Right kidney (tissue), 1 donor: Measurements from ENCODE around the gene NSD1.

Experiments
- DNase-seq: peaks from one replicate; pipeline ENCODE4 v3.0.0-alpha.2; 2016

NSD1 gene

GRCh38 chr5:177308740-177309139 is 175.2 kb downstream of the NSD1 start:
- DNase-seq = no peak

GRCh38 chr5:177309351-177310191 is 176.0 kb downstream of the NSD1 start:
- DNase-seq = peak; percentile 44

- DNase-seq = no peak
Observed at GRCh38 chr5:177310332-177310731, 176.8 kb downstream of the NSD1 start.

GRCh38 chr5:177310757-177311391 is 177.3 kb downstream of the NSD1 start:
- no peak for DNase-seq

GRCh38 chr5:177311392-177311722 is 177.8 kb downstream of the NSD1 start:
- DNase-seq = peak; percentile 76

- DNase-seq = peak; percentile 95
Observed at GRCh38 chr5:177311723-177312648, 178.4 kb downstream of the NSD1 start, which contains the start of gene MXD3. MXD3 (minus strand) TSS chr5:177311898; CDS start chr5:177311830, 68 bp downstream.

DNA sequence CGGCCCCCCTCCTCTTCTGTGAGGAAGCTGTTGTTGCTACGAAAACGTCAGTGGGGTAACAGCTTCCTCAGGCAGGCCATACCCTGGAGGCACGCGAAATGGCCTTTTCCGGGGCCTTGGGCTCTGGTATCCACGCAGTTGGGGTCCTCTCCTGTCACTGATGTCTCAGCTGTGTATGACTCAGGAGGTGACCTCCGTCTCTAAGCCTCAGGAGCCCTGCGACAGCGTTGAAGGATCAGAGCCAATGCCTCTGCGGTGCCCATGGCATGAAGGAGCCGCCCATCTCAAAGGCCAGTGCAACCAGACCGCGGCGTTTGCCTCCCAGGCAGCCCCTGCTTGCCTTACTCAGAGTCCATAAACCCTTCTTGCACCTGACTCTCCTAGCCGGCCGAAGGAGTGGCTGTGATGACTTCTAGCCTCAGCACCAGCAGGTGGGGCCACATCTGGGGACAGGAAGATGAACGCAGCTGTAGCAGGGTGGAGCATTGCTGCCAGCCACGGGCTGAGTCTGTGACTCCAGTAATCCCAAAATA is 179.1 kb downstream of the NSD1 start:
- no peak for DNase-seq

DNA sequence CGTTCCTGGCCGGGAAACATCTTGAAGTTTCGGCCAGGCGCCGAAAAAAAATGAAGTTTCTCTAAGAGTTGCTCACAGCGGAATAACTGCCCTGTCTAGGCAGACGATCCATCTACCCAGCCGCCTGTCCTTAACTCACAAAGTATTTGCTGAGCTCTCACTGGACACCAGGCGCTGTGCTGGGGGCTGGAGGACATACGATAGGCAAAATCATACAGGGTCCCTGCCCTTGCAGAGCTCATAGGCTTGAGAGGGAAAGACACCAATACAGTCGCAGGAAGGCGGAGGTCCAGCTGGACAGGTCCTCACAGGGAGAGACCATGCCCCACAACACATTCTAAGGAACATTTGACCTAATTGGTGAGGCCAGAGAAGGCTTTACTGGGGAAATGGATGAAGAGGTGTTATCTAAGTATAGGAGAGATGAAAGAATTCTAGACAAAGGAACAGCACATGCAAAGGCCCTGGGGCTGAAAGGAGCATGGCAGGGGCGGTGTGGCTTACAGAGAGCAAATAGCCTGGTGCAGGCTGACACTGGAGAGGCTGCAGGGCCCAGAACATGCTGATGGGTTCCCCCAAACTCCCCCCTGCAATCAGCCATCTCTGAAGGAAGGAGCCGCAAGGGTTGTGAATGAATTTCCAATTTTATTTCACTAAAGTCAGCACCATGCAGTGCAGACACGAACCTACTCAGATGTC is 180.1 kb downstream of the NSD1 start:
- DNase-seq = no peak

- no peak for DNase-seq
Observed at GRCh38 chr5:177314376-177315342, 181.1 kb downstream of the NSD1 start.

- no peak for DNase-seq
Observed at GRCh38 chr5:177315411-177315810, 181.8 kb downstream of the NSD1 start.

DNA sequence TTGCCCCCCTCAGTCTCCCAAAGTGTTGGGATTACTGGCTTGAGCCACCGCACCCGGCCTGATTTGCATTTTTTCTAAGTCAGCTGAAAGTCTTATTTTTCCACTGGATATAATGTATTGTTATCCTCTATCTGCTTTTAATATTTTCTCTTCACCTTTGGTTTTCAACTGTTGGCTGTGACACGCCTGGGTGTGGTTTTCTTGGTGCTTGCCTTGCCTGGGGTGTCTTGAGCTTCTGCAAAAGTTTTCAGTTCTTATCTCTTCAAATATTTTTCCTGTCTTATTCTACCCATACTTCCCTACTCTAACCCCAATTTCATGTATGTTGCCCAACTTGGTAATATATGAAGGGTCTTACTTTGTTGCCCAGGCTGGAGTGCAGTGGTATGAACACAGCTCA is 182.4 kb downstream of the NSD1 start:
- no peak for DNase-seq

- peak; percentile 52 for DNase-seq
Observed at GRCh38 chr5:177317959-177318377, 184.4 kb downstream of the NSD1 start.

- no peak for DNase-seq
Observed at GRCh38 chr5:177319913-177320588, 186.5 kb downstream of the NSD1 start.

DNA sequence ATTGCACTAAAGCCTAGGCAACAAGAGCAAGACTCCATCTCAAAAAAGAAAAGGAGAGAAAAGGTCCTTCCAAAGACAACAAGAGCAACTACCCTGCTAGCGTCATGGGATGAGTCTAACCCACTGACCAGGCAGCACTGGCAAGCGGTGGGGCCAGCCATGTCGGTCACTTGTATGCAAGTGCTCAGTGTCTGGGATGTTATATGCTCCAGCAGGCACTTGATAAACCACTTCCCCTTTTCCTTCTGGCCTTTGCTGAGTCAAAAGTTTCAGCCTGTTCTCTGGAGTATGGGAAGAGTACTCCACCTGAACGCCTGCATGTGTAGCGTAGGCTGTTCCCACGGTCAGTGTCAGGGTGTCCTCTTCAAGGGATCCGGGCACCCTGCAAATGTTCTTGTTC is 187.3 kb downstream of the NSD1 start:
- DNase-seq = no peak

GRCh38 chr5:177325868-177326381 is 192.4 kb downstream of the NSD1 start:
- no peak for DNase-seq

DNA sequence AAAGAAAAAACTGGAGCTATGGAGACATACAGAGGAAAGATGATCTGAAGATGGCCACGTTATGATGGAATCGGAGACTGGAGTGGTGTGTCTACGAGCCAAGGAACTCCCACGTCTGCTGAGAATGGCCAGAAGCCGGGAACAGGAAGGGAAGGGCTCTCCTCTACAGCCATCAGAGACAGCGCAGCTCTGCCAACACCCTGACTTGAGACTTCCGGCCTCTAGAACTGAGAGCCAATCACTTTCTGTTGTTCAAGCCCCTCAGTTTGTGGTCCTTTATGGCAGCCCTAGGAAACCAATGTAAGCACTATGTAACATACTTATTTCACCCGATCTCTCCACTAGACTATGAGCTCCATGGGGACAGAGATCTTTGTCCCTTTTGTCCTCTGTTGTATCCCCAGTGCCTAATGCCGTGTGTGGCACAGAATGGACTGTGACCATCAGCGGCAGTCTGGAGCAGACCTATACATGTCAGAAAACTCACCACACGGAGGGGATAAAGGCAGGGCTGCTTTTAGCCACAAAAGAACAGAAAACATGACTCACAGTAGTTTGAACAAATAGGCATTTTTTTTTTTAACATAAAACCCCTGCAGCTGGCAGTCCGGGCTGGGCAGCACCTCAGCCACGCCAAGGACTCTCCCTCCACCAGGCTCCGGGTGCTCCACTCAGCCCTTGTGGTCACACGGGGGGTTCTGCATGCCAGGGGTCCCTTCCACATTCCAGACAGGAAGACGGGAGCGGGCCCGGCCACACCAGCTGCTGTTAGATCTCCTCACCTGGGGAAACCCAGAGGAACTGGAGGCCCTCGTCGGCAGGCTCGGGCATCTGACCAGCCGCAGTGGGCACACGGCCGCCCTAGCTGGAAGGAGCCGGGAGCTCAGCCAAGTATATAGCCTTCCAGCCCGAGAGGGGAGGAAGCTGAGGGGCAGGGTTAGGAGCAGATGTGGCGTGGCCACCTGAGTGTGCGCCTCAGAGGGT is 194.3 kb downstream of the NSD1 start:
- DNase-seq = no peak

GRCh38 chr5:177328545-177329231 is 195.1 kb downstream of the NSD1 start:
- DNase-seq = no peak

DNA sequence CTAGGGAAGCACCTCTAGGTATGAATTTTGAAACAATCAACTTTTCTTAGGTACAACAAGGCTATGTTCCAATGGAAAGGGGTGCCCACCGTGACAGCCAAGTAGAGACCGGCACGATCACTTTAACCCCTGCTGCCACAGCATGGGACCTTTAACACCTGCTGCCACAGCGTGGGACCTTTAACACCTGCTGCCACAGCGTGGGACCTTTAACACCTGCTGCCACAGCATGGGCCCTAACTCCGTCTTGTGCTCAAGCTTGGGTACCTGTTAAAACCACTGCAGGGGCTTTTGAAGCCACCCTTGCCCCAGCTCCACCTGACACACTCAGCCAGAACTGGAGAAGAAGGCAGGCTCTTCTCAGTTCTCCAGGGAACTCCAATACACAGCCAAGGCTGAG is 196.3 kb downstream of the NSD1 start:
- no peak for DNase-seq
